HepG2 (cell line): ENCODE results near the gene C3orf22. TPM values are rescaled to one million over a fixed set of nuclear protein-coding genes. Genes with fewer than 3 reads are reported as not detected.
A peak's percentile ranks its signal among the peaks of the same experiment; 100 is the strongest.

Source experiments
- ATAC-seq: fragments of 200-7000 bp; cut with Tn5 transposase; 3 replicates; pipeline ENCODE4 v1.9.1; 2020; ENCODE audit warnings: mild to moderate bottlenecking, moderate library complexity
- BruUV-seq: library from RNA; stranded (reverse); fragments of 400-500 nt; replicated peaks from 2 replicates; lab custom pipeline; 2021; lab: Mats Ljungman, UMichigan
- CTCF ChIA-PET: fragments of 300-600 bp; formaldehyde crosslinking; extraction: SDS; loops from one replicate; lab custom pipeline; 2021; ENCODE audit warnings: low total read pairs, inconsistent platforms, low intra/inter-chr PET ratio; lab: Yijun Ruan, JAX
- POLR2A ChIA-PET: fragments of 350-600 bp; sonication (Branson Sonifier 250); formaldehyde crosslinking; loops from one replicate; lab custom pipeline; 2020; ENCODE audit warnings: antibody characterized with exemption, inconsistent platforms; lab: Yijun Ruan, JAX
- DNase-seq: peaks from one replicate; pipeline ENCODE4 v3.0.0-alpha.2; 2015; ENCODE audit warnings: low spot score
- FAIRE-seq: peaks from 3 replicates; lab custom pipeline; 2011; peaks lifted over from hg19 to GRCh38; lab: Jason Lieb, UNC
- H2AFZ ChIP-seq: one replicate; pipeline ENCODE4 v1.6.1; 2011; ENCODE audit warnings: low read length, inconsistent platforms
- H3K27ac ChIP-seq: fragments of 300-600 bp; 3 replicates; pipeline ENCODE4 v1.8.0; 2011; ENCODE audit warnings: mixed run types, mild to moderate bottlenecking, mixed read lengths, low read length, inconsistent platforms; ENCODE audit not compliant: insufficient read depth; ENCODE audit errors: extremely low read length
- H3K27me3 ChIP-seq, 2 experiments: fragments of 200-600 bp in 1 of 2; 2 replicates in 1 of 2; 3 replicates in 1 of 2; pipeline versions ENCODE4 v1.6.0 to v1.8.0; 2011; ENCODE audit warnings: low read length in 2 of 2, mild to moderate bottlenecking in 2 of 2, moderate library complexity in 2 of 2, inconsistent platforms in 1 of 2; ENCODE audit not compliant: insufficient read depth in 2 of 2, control insufficient read depth in 1 of 2
- H3K36me3 ChIP-seq, 2 experiments: fragments of 200-600 bp in 1 of 2; replicated peaks in 1 of 2; 2 replicates in 1 of 2; 3 replicates in 1 of 2; pipeline versions ENCODE4 v1.5.1 to v1.8.0; 2011; ENCODE audit warnings: low read length in 2 of 2, inconsistent platforms in 1 of 2; ENCODE audit not compliant: insufficient read depth in 2 of 2, control insufficient read depth in 1 of 2
- H3K4me1 ChIP-seq: 2 replicates; pipeline ENCODE4 v1.5.1; 2012; ENCODE audit warnings: low read length, inconsistent platforms; ENCODE audit not compliant: insufficient read depth
- H3K4me2 ChIP-seq: 2 replicates; pipeline ENCODE4 v1.6.0; 2011; ENCODE audit warnings: low read depth, low read length, inconsistent platforms
- H3K4me3 ChIP-seq, 3 experiments: fragments of 200-600 bp in 1 of 3; sonication (generic), shearing (Covaris generic) in 1 of 3; replicated peaks in 1 of 3; 2 replicates each; pipeline ENCODE4 v1.5.1; 2011 to 2016; ENCODE audit warnings: low read length in 3 of 3, inconsistent platforms in 2 of 3, low read depth in 2 of 3, mild to moderate bottlenecking in 2 of 3, control low read depth in 1 of 3, mixed read lengths in 1 of 3; ENCODE audit not compliant: insufficient read depth in 1 of 3
- H3K79me2 ChIP-seq: one replicate; pipeline ENCODE4 v1.6.1; 2011; ENCODE audit warnings: low read length, inconsistent platforms; ENCODE audit not compliant: insufficient read depth
- H3K9ac ChIP-seq: 2 replicates; pipeline ENCODE4 v1.6.0; 2011; ENCODE audit warnings: mild to moderate bottlenecking, low read depth, low read length, inconsistent platforms; ENCODE audit not compliant: insufficient read depth
- H3K9me3 ChIP-seq: 2 replicates; pipeline ENCODE4 v1.5.1; 2012; ENCODE audit warnings: mild to moderate bottlenecking, low read length
- H4K20me1 ChIP-seq: 2 replicates; pipeline ENCODE4 v1.6.0; 2011; ENCODE audit warnings: inconsistent platforms, mild to moderate bottlenecking, low read length, moderate library complexity; ENCODE audit not compliant: insufficient read depth
- FOSL2 ChIP-seq: sonication (generic); formaldehyde crosslinking; IDR thresholded peaks from 2 replicates; pipeline ENCODE4 v1.4.0; 2020; ENCODE audit warnings: missing genetic modification reagents
- HMGA1 ChIP-seq: sonication (generic); formaldehyde crosslinking; conservative IDR thresholded peaks from 2 replicates; pipeline ENCODE4 v1.4.0; 2020; ENCODE audit warnings: missing genetic modification reagents
- NR3C1 ChIP-seq: sonication (generic); formaldehyde crosslinking; IDR thresholded peaks from 2 replicates; pipeline ENCODE4 v1.4.0; 2020; ENCODE audit warnings: missing genetic modification reagents
- RFX5 ChIP-seq: IDR thresholded peaks from 2 replicates; pipeline ENCODE4 v1.6.1; 2011; ENCODE audit warnings: low read depth, low read length, improper control_type of control experiment
- SAFB2 ChIP-seq: sonication (generic); formaldehyde crosslinking; IDR thresholded peaks from 2 replicates; pipeline ENCODE4 v1.5.1; 2020; ENCODE audit warnings: missing genetic modification reagents, low read depth, mild to moderate bottlenecking, borderline replicate concordance
- ZBTB3 ChIP-seq: sonication (generic); formaldehyde crosslinking; IDR thresholded peaks from 2 replicates; pipeline ENCODE4 v1.4.0; 2020; ENCODE audit warnings: low read depth, mild to moderate bottlenecking, moderate library complexity, missing genetic modification reagents, borderline replicate concordance
- ZNF562 ChIP-seq: sonication (generic); formaldehyde crosslinking; IDR thresholded peaks from 2 replicates; pipeline ENCODE4 v1.8.0; 2022; ENCODE audit warnings: missing genetic modification reagents, borderline replicate concordance
- WGBS: methylation state at CpG from one replicate; pipeline ENCODE4 v1.1.6; 2017; ENCODE audit warnings: low lambda C conversion rate; 5-methylcytosine and 5-hydroxymethylcytosine counted together
- in situ Hi-C: cut with HindIII; loops from 2 replicates; pipeline ENCODE4 v1.10.0; 2017; ENCODE audit warnings: low pct_unique_long_range_greater_than_20kb; ENCODE audit not compliant: extremely low pct_ligation_motif_present
- intact Hi-C: fragments of 100-400 bp; cut with micrococcal nuclease; formaldehyde crosslinking; loops from one replicate; pipeline ENCODE4 v1.10.0; 2022; ENCODE audit not compliant: unreplicated experiment
- polyA plus RNA-seq, 8 experiments: library from polyadenylated mRNA; depleted of rRNA in 3 of 8; stranded (reverse) in 7 of 8; unstranded in 1 of 8; fragments of >200 nt; fragmentation: Illumina TruSeq in 4 of 8; extraction: Trizol in 4 of 8; gene quantifications; 2 replicates each; pipeline versions ENCODE4 v1.2.1 to v1.2.3, GENCODE V29; 2011 to 2016; ENCODE audit warnings: low read depth in 4 of 8, missing spikeins in 1 of 8, mixed read lengths in 1 of 8; ENCODE audit not compliant: insufficient read depth in 1 of 8
- total RNA-seq, 5 experiments: library from RNA; depleted of rRNA; stranded (reverse); fragments of >200 nt; fragmentation: Illumina TruSeq; extraction: Trizol; gene quantifications; 2 replicates each; pipeline ENCODE4 v1.2.3, GENCODE V29; 2016; ENCODE audit warnings: low read depth in 1 of 5
- TF ChIP-seq, protein P1 (sequence below): sonication (generic); formaldehyde crosslinking; conservative IDR thresholded peaks from 2 replicates; pipeline ENCODE4 v1.8.0; 2022; ENCODE audit warnings: mild to moderate bottlenecking, moderate library complexity, missing genetic modification reagents
- TF ChIP-seq, protein P2 (sequence below), 2 experiments: IDR thresholded peaks; 2 replicates each; pipeline ENCODE4 v1.6.1; 2011 to 2012; ENCODE audit warnings: low read length in 2 of 2, borderline replicate concordance in 1 of 2, low read depth in 1 of 2, mild to moderate bottlenecking in 1 of 2, moderate library complexity in 1 of 2
- TF ChIP-seq, protein P3 (sequence below): sonication (generic); formaldehyde crosslinking; IDR thresholded peaks from 2 replicates; pipeline ENCODE4 v1.8.1; 2023; ENCODE audit warnings: missing genetic modification reagents, inconsistent platforms, borderline replicate concordance

Gene C3orf22
- total and polyA plus RNA-seq, 2 of the 13 experiments (the other 11 are each of a cell fraction or from before 2014, with no cell fraction given) = not detected

DNA sequence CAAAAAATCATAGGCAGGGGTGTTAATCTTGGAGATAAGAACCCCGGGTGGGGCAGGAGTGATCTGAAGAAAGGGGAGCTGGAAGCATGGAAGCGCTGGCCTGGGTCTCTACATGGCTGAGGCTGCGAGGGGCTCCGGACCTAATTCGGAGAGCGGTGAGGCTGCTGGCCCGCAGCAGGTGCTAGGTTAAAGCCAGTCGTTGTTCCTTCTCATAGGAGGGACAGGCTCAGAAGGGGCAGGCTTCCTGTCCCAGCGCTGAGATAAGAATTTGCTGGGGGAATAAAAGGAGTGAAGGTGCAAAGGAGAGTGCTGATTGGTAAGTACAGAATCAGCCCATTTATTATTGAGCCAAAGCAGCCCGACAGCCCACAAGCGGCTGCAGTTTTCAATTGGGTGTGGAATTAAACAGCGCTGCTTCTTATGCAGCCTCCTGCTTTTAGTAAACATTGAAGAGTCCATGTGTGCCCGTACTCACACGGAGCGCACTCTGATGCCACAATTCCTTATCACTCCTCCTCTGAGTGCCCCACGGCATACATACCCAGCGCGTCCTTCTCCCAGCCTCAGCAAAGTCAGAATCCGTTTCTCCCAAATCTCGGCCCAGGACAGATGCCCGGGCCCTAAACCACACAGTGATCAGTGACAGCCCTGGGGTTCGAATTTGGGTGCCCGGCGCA is 17.6 kb downstream of the C3orf22 start:
- in situ Hi-C loops = no loop called here
- no TSS peak for BruUV-seq
- ChIA-PET CTCF (no interaction called here), POLR2A (no interaction called here)
- ATAC-seq = no peak
- FAIRE-seq = no peak
- Histone ChIP-seq H3K79me2 (no peaks in the 10 kb centered on the region), H4K20me1 (no peaks in the 10 kb centered on the region), H3K4me1 (no peaks in the 10 kb centered on the region), H3K9me3 (no peaks in the 10 kb centered on the region), H3K27ac (no peak overlapping the region), H2AFZ (no peak overlapping the region), H3K4me2 (no peak overlapping the region), H3K9ac (no peak overlapping the region), H3K4me3 (no peak overlapping the region), H3K27me3 (no peaks in the 10 kb centered on the region), H3K36me3 (peaks cover 13 to 37% of the 10 kb centered on the region in 2 experiments)
- no peak for DNase-seq
- intact Hi-C loops = no loop called here
- TF ChIP-seq RFX5 (no peak), HMGA1 (CRISPR knock-in tag) (no peak), ZNF562 (CRISPR knock-in tag) (no peak)
- TF ChIP-seq, protein P1, sequence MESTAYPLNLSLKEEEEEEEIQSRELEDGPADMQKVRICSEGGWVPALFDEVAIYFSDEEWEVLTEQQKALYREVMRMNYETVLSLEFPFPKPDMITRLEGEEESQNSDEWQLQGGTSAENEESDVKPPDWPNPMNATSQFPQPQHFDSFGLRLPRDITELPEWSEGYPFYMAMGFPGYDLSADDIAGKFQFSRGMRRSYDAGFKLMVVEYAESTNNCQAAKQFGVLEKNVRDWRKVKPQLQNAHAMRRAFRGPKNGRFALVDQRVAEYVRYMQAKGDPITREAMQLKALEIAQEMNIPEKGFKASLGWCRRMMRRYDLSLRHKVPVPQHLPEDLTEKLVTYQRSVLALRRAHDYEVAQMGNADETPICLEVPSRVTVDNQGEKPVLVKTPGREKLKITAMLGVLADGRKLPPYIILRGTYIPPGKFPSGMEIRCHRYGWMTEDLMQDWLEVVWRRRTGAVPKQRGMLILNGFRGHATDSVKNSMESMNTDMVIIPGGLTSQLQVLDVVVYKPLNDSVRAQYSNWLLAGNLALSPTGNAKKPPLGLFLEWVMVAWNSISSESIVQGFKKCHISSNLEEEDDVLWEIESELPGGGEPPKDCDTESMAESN = no peak
- 96% methylated on average over 24 of the region's 24 CpGs for WGBS

DNA sequence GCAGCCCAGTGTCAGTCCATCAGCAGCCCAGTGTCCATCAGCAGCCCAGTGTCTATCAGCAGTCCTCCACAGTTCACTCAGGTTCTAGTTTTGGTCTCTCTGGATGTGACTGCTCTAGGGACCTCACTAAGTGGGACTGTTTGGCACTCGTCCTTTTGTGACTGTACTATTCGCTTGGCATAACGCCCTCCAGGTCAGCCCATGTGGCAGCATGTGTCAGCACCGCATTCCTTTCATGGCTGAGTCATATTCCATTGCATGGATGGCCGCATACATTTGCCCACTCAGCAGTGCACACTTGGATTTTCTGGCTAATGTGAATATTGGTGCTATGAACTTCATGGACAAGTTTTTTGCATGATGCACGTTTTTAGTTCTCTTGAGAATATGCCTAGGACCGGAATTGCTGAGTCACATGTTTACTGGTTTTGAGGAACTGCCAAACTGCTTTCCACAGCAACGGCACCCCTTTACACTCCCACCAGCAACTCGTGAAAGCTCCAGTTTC is 18.3 kb downstream of the C3orf22 start:
- no peak overlapping the region for H3K27ac ChIP-seq
- no peak overlapping the region for H3K9ac ChIP-seq
- H3K4me1 ChIP-seq = no peaks in the 10 kb centered on the region
- H2AFZ ChIP-seq = no peak overlapping the region
- 92% methylated on average over 7 of the region's 9 CpGs for WGBS
- H3K36me3 ChIP-seq = peaks cover 13 to 37% of the 10 kb centered on the region in 2 experiments
- BruUV-seq = no TSS peak
- CTCF ChIA-PET = no interaction called here
- H3K4me2 ChIP-seq = no peak overlapping the region
- H3K79me2 ChIP-seq = no peaks in the 10 kb centered on the region
- H3K9me3 ChIP-seq = no peaks in the 10 kb centered on the region
- DNase-seq (no peak), FAIRE-seq (no peak), ATAC-seq (no peak)
- POLR2A ChIA-PET = no interaction called here
- no peak overlapping the region for H3K4me3 ChIP-seq
- intact Hi-C loops = no loop called here
- no peaks in the 10 kb centered on the region for H3K27me3 ChIP-seq
- no peaks in the 10 kb centered on the region for H4K20me1 ChIP-seq
- in situ Hi-C loops = no loop called here
- TF ChIP-seq SAFB2 (CRISPR knock-in tag) (no peak), ZBTB3 (CRISPR knock-in tag) (no peak), NR3C1 (CRISPR knock-in tag) (no peak), FOSL2 (CRISPR knock-in tag) (peak; percentile 62)
- TF ChIP-seq, protein P2, sequence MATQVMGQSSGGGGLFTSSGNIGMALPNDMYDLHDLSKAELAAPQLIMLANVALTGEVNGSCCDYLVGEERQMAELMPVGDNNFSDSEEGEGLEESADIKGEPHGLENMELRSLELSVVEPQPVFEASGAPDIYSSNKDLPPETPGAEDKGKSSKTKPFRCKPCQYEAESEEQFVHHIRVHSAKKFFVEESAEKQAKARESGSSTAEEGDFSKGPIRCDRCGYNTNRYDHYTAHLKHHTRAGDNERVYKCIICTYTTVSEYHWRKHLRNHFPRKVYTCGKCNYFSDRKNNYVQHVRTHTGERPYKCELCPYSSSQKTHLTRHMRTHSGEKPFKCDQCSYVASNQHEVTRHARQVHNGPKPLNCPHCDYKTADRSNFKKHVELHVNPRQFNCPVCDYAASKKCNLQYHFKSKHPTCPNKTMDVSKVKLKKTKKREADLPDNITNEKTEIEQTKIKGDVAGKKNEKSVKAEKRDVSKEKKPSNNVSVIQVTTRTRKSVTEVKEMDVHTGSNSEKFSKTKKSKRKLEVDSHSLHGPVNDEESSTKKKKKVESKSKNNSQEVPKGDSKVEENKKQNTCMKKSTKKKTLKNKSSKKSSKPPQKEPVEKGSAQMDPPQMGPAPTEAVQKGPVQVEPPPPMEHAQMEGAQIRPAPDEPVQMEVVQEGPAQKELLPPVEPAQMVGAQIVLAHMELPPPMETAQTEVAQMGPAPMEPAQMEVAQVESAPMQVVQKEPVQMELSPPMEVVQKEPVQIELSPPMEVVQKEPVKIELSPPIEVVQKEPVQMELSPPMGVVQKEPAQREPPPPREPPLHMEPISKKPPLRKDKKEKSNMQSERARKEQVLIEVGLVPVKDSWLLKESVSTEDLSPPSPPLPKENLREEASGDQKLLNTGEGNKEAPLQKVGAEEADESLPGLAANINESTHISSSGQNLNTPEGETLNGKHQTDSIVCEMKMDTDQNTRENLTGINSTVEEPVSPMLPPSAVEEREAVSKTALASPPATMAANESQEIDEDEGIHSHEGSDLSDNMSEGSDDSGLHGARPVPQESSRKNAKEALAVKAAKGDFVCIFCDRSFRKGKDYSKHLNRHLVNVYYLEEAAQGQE (IDR thresholded peaks at IDR 0.05; ENCODE audit: borderline replicate concordance in 1 of 2, low read depth in 1 of 2, low read length in 2 of 2) = no peak
- TF ChIP-seq, protein P3, sequence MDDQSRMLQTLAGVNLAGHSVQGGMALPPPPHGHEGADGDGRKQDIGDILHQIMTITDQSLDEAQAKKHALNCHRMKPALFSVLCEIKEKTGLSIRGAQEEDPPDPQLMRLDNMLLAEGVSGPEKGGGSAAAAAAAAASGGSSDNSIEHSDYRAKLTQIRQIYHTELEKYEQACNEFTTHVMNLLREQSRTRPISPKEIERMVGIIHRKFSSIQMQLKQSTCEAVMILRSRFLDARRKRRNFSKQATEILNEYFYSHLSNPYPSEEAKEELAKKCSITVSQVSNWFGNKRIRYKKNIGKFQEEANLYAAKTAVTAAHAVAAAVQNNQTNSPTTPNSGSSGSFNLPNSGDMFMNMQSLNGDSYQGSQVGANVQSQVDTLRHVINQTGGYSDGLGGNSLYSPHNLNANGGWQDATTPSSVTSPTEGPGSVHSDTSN (CRISPR knock-in tag) = no peak
